Fibroblast of lung (primary cell): Measurements from ENCODE around the gene VAV2. TPM values are rescaled to one million over a fixed set of nuclear protein-coding genes. Genes with fewer than 3 reads are reported as not detected.

Experiments
- DNase-seq, 2 donors: peaks; one replicate each; pipeline versions ENCODE4 v3.0.0 to v3.0.0-alpha.2; 2010; ENCODE audit warnings: low read depth in 2 of 2
- H2AFZ ChIP-seq: 2 replicates; pipeline ENCODE4 v1.5.1; 2012; ENCODE audit warnings: low read length, control low read depth, inconsistent platforms
- H3K27ac ChIP-seq: 2 replicates; pipeline ENCODE4 v1.5.1; 2011; ENCODE audit warnings: low read length, control low read depth; ENCODE audit not compliant: insufficient read depth
- H3K27me3 ChIP-seq: 2 replicates; pipeline ENCODE4 v1.5.1; 2011; ENCODE audit warnings: mild to moderate bottlenecking, low read length; ENCODE audit not compliant: control insufficient read depth, insufficient read depth
- H3K36me3 ChIP-seq: 2 replicates; pipeline ENCODE4 v1.5.1; 2011; ENCODE audit warnings: low read length; ENCODE audit not compliant: control insufficient read depth, insufficient read depth
- H3K4me1 ChIP-seq: 2 replicates; pipeline ENCODE4 v1.5.1; 2011; ENCODE audit warnings: low read length; ENCODE audit not compliant: control insufficient read depth, insufficient read depth; ENCODE audit errors: extremely low read depth
- H3K4me2 ChIP-seq: 2 replicates; pipeline ENCODE4 v1.5.1; 2011; ENCODE audit warnings: low read length, control low read depth; ENCODE audit not compliant: insufficient read depth; ENCODE audit errors: extremely low read depth
- H3K4me3 ChIP-seq, 4 experiments: fragments of 200-600 bp in 1 of 4; sonication (generic) in 1 of 4; replicated peaks in 1 of 4; 2 replicates each; pipeline ENCODE4 v1.5.1; 2011 to 2016; ENCODE audit warnings: low read length in 4 of 4, low read depth in 3 of 4, mild to moderate bottlenecking in 3 of 4, control low read depth in 2 of 4, inconsistent platforms in 1 of 4, mixed read lengths in 1 of 4; ENCODE audit not compliant: insufficient read depth in 1 of 4; ENCODE audit errors: control extremely low read depth in 1 of 4
- H3K79me2 ChIP-seq: 2 replicates; pipeline ENCODE4 v1.5.1; 2012; ENCODE audit warnings: mild to moderate bottlenecking, low read length, inconsistent platforms; ENCODE audit not compliant: control insufficient read depth, insufficient read depth
- H3K9ac ChIP-seq: 2 replicates; pipeline ENCODE4 v1.5.1; 2011; ENCODE audit warnings: mild to moderate bottlenecking, low read length, control low read depth; ENCODE audit not compliant: insufficient read depth
- H3K9me3 ChIP-seq: 2 replicates; pipeline ENCODE4 v1.5.1; 2012; ENCODE audit warnings: low read depth, low read length; ENCODE audit not compliant: control insufficient read depth, insufficient read depth
- H4K20me1 ChIP-seq: 2 replicates; pipeline ENCODE4 v1.5.1; 2011; ENCODE audit warnings: low read length; ENCODE audit not compliant: control insufficient read depth, insufficient read depth; ENCODE audit errors: extremely low read depth
- CTCF ChIP-seq, 2 donors: IDR thresholded peaks in 1 of 2; conservative IDR thresholded peaks in 1 of 2; 1 replicate in 1 of 2; 2 replicates in 1 of 2; pipeline ENCODE4 v1.5.1; 2011 to 2012; ENCODE audit warnings: low read length in 2 of 2, control low read depth in 1 of 2, inconsistent platforms in 1 of 2, low read depth in 1 of 2, mild to moderate bottlenecking in 1 of 2
- EZH2 ChIP-seq: IDR thresholded peaks from 2 replicates; pipeline ENCODE4 v1.5.1; 2012; ENCODE audit warnings: low read length, control low read depth, mild to moderate bottlenecking; ENCODE audit errors: missing control alignments
- polyA plus RNA-seq, 2 donors: library from polyadenylated mRNA; depleted of rRNA in 1 of 2; stranded (reverse) in 1 of 2; unstranded in 1 of 2; fragments of >200 nt; gene quantifications; 2 replicates each; pipeline ENCODE4 v1.2.1, GENCODE V29; 2011 to 2012; ENCODE audit warnings: missing spikeins in 1 of 2
- total RNA-seq: library from RNA; depleted of rRNA; stranded (reverse); fragments of >200 nt; gene quantifications from 2 replicates; pipeline ENCODE4 v1.2.1, GENCODE V29; 2014

VAV2 gene
- total and polyA plus RNA-seq, 2 donors (not counting 1 experiment from before 2014, with no cell fraction given) = 13.7 to 17.7 TPM

- no peak overlapping the region for H3K4me3 ChIP-seq
- no peaks in the 10 kb centered on the region for H3K27me3 ChIP-seq
- H3K9ac ChIP-seq = no peak overlapping the region
- H3K4me2 ChIP-seq = no peak overlapping the region
- no peaks in the 10 kb centered on the region for H3K79me2 ChIP-seq
- no peak for DNase-seq
- no peak overlapping the region for H2AFZ ChIP-seq
- H3K27ac ChIP-seq = no peak overlapping the region
- H3K9me3 ChIP-seq = no peaks in the 10 kb centered on the region
- TF ChIP-seq CTCF (conservative IDR thresholded peaks at IDR 0.05 in 1 of 2, IDR thresholded peaks at IDR 0.05 in 1 of 2; ENCODE audit: low read depth in 1 of 2, low read length in 2 of 2) = no peak
- H4K20me1 ChIP-seq = no peaks in the 10 kb centered on the region
- no peaks in the 10 kb centered on the region for H3K4me1 ChIP-seq
- no peaks in the 10 kb centered on the region for H3K36me3 ChIP-seq
Observed at GRCh38 chr9:133758228-133758627, 233.9 kb downstream of the VAV2 start.

DNA sequence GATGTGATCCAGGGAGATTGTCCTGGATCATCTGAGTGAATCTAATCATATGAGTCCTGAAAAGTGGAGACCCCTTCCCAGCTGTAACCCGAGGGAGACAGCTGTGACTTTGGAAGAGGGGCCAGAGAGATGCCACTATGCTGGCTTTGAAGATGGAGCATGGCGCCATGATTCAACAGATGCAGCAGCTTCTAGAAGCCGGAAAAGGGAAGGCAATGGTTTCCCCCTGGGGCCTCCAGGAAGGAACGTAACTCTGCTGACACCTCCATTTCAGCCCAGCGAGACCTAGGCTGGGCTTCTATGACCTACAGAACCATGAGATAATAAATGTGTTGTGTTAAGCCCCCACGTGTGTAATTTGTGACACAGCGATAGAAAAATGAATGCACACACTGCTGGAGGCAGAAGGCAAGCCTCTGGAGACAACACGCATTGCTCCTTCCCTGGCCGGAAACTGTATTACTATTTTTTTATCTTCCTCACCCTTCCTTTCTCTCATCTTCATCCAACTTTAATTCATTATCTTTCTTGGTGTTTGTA, 237.4 kb downstream of the VAV2 start:
- H3K9ac ChIP-seq = no peak overlapping the region
- H3K27me3 ChIP-seq = peaks cover 3% of the 10 kb centered on the region
- no peaks in the 10 kb centered on the region for H3K4me1 ChIP-seq
- DNase-seq = no peak
- H4K20me1 ChIP-seq = no peaks in the 10 kb centered on the region
- H3K36me3 ChIP-seq = no peaks in the 10 kb centered on the region
- TF ChIP-seq CTCF (conservative IDR thresholded peaks at IDR 0.05 in 1 of 2, IDR thresholded peaks at IDR 0.05 in 1 of 2; ENCODE audit: low read depth in 1 of 2, low read length in 2 of 2) = no peak
- no peak for TF ChIP-seq EZH2
- H3K4me3 ChIP-seq = no peak overlapping the region
- no peak overlapping the region for H3K4me2 ChIP-seq
- H2AFZ ChIP-seq = no peak overlapping the region
- H3K27ac ChIP-seq = no peak overlapping the region
- no peaks in the 10 kb centered on the region for H3K79me2 ChIP-seq
- H3K9me3 ChIP-seq = no peaks in the 10 kb centered on the region

- no peak for DNase-seq
- no peak overlapping the region for H3K9ac ChIP-seq
- no peak overlapping the region for H2AFZ ChIP-seq
- peaks cover 3% of the 10 kb centered on the region for H3K27me3 ChIP-seq
- TF ChIP-seq EZH2 (no peak), CTCF (conservative IDR thresholded peaks at IDR 0.05 in 1 of 2, IDR thresholded peaks at IDR 0.05 in 1 of 2; ENCODE audit: low read depth in 1 of 2, low read length in 2 of 2) (no peak)
- no peak overlapping the region for H3K27ac ChIP-seq
- H3K79me2 ChIP-seq = no peaks in the 10 kb centered on the region
- H3K9me3 ChIP-seq = no peaks in the 10 kb centered on the region
- no peaks in the 10 kb centered on the region for H3K36me3 ChIP-seq
- H3K4me2 ChIP-seq = no peak overlapping the region
- H3K4me1 ChIP-seq = no peaks in the 10 kb centered on the region
- H4K20me1 ChIP-seq = no peaks in the 10 kb centered on the region
- H3K4me3 ChIP-seq = no peak overlapping the region
Observed at GRCh38 chr9:133754187-133754586, 237.9 kb downstream of the VAV2 start.
